Thyroid gland (tissue), 4 donors: Measurements from ENCODE around the gene ASAP2. TPM values are rescaled to one million over a fixed set of nuclear protein-coding genes. Genes with fewer than 3 reads are reported as not detected.

Source experiments
- DNase-seq, 2 donors: peaks; one replicate each; pipeline ENCODE4 v3.0.0-alpha.2; 2019
- H3K27ac ChIP-seq, 3 donors: fragments of 200-600 bp; sonication (generic); 1 replicate in 2 of 3; 2 replicates in 1 of 3; pipeline ENCODE4 v1.5.1; 2016 to 2019; ENCODE audit warnings: mild to moderate bottlenecking in 1 of 3, moderate library complexity in 1 of 3
- H3K27me3 ChIP-seq: fragments of 200-600 bp; sonication (generic); one replicate; pipeline ENCODE4 v1.5.1; 2019
- H3K36me3 ChIP-seq, 2 donors: fragments of 200-600 bp; sonication (generic); one replicate each; pipeline ENCODE4 v1.5.1; 2016 to 2019
- H3K4me1 ChIP-seq, 2 donors: fragments of 200-600 bp; sonication (generic); one replicate each; pipeline ENCODE4 v1.5.1; 2017 to 2019
- H3K4me3 ChIP-seq, 3 donors: fragments of 200-600 bp; sonication (generic); replicated peaks in 1 of 3; 1 replicate in 2 of 3; 2 replicates in 1 of 3; pipeline ENCODE4 v1.5.1; 2016; ENCODE audit warnings: mild to moderate bottlenecking in 1 of 3
- H3K9me3 ChIP-seq: fragments of 200-600 bp; sonication (generic); one replicate; pipeline ENCODE4 v1.5.1; 2017
- CTCF ChIP-seq, 6 experiments: fragments of 200-600 bp in 3 of 6; fragments of 450-650 bp in 3 of 6; sonication (generic) in 3 of 6; IDR thresholded peaks; one replicate each; pipeline ENCODE4 v1.5.1; 2016 to 2019; ENCODE audit warnings: antibody characterized with exemption in 6 of 6, mild to moderate bottlenecking in 2 of 6, inconsistent platforms in 1 of 6, moderate library complexity in 1 of 6
- POLR2A ChIP-seq, 2 donors: fragments of 450-650 bp; IDR thresholded peaks; one replicate each; pipeline ENCODE4 v1.6.1; 2017; ENCODE audit warnings: antibody characterized with exemption in 2 of 2, mild to moderate bottlenecking in 2 of 2, moderate library complexity in 1 of 2
- WGBS, 2 donors: methylation state at CpG; one replicate each; pipeline ENCODE4 v1.1.5; 2017; 5-methylcytosine and 5-hydroxymethylcytosine counted together
- intact Hi-C: fragments of 100-400 bp; cut with DNase I; formaldehyde crosslinking; loops from one replicate; pipeline ENCODE4 v1.15.1; 2023
- total RNA-seq, 4 donors: library from RNA; depleted of rRNA; stranded (reverse); fragments of >200 nt; gene quantifications; one replicate each; pipeline ENCODE4 v1.2.3, GENCODE V29; 2016

ASAP2 gene
- total RNA-seq, 4 donors from 2014 or later, result 40.3 to 55.3 (median 47.3) TPM

DNA sequence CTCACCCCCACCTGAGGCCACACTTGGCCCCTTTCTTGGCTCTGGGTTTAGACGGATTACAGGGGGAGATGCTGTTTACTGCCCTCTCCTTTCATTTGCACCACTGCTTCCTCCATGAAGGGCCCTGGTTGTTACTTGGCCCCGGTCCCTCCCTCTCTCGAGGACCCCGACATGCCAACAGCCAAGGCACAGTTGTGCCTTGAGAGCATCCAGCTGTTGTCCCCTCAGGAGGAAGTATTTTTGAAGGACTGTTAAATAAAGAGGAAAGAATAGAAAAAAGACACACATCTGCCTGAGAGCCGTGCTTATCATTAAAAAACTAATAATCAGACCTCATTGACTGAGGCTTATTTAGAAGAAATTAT lies 172.8 kb downstream of the ASAP2 start:
- no peak for TF ChIP-seq POLR2A (IDR thresholded peaks at IDR 0.05)
- no peak for TF ChIP-seq CTCF (IDR thresholded peaks at IDR 0.05)
- intact Hi-C loops, result no loop called here
- Histone ChIP-seq H3K4me1 (peaks cover 6 to 12% of the 10 kb centered on the region in 2 donors), H3K27me3 (no peaks in the 10 kb centered on the region), H3K9me3 (no peaks in the 10 kb centered on the region), H3K4me3 (no peak overlapping the region), H3K36me3 (peaks cover 6 to 14% of the 10 kb centered on the region in 2 donors), H3K27ac (peak overlapping the region in 1 of 3 donors; percentile 64)
- DNase-seq, result no peak
- 89 to 98% methylated on average over 5 of the region's 5 CpGs for WGBS, 2 donors

- no peaks in the 10 kb centered on the region for H3K9me3 ChIP-seq
- intact Hi-C loops, result no loop called here
- H3K27ac ChIP-seq, result peak overlapping the region; percentile 4 to 37 (median 37)
- H3K36me3 ChIP-seq, result peaks cover 6 to 8% of the 10 kb centered on the region in 2 donors
- TF ChIP-seq CTCF (IDR thresholded peaks at IDR 0.05), result no peak
- TF ChIP-seq POLR2A (IDR thresholded peaks at IDR 0.05), result no peak
- H3K27me3 ChIP-seq, result no peaks in the 10 kb centered on the region
- no peak for DNase-seq
- 83 to 85% methylated on average over 16 to 18 of the region's 18 CpGs for WGBS, 2 donors
- H3K4me3 ChIP-seq, result no peak overlapping the region
- H3K4me1 ChIP-seq, result peaks cover 6 to 15% of the 10 kb centered on the region in 2 donors
Observed at GRCh38 chr2:9380702-9381628, 174.4 kb downstream of the ASAP2 start.

DNA sequence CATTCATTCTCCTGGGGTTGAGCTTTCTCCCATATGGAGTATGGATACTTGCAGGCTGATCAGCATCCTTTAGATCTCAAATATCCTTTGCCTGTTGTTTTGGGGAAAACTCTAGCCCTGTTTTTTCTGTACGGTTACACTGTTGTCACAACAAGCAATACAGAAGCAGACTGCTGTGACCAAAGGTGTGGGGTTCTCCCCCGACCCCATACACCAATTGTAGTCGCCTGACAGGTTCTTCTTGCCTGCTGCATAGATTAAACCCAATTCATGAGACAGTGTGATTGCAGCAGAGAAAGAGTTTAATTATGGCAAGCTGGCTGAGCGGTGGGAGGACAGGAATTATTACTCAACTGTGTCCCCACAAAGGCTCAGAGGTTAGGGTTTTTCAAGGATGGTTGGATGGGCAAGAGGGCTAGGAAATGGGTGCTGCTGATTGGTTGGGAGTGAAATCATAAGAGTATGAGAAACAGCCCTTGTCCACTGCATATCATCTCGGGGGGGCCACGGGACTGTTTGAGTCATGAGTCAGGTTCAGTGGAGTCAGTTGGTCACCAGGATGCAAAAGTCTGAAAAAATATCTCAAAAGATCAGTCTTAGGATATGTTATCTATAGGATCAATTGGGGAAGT lies 176.1 kb downstream of the ASAP2 start:
- Histone ChIP-seq H3K27me3 (no peaks in the 10 kb centered on the region), H3K36me3 (peaks cover 0 to 6% of the 10 kb centered on the region in 2 donors), H3K4me1 (peaks cover 5 to 18% of the 10 kb centered on the region in 2 donors), H3K9me3 (no peaks in the 10 kb centered on the region), H3K27ac (no peak overlapping the region), H3K4me3 (no peak overlapping the region)
- no peak for TF ChIP-seq CTCF (IDR thresholded peaks at IDR 0.05)
- 88 to 89% methylated on average over 6 of the region's 6 CpGs for WGBS, 2 donors
- no peak for DNase-seq
- intact Hi-C loops, result no loop called here

DNA sequence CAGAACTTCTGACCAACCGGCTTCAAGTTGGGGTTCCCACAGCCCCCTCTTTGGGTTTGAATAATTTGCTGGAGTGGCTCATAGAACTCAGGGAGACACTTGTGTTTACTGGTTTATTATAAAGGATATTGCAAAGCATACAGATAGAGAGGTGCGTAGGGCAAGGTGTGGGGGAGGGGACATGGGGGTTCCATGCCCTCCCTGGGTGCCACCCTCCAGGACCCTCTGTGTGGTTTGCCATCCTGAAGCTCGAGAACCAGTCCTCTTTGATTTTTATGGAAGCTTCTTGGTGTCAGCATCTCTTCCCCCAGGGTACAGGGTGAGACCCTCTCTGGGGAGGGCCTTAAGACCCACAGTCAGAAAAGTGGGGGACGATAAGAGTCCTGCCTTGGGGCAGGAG lies 177.9 kb downstream of the ASAP2 start:
- peaks cover 0 to 18% of the 10 kb centered on the region in 2 donors for H3K4me1 ChIP-seq
- no peaks in the 10 kb centered on the region for H3K9me3 ChIP-seq
- peaks cover 15 to 21% of the 10 kb centered on the region in 2 donors for H3K36me3 ChIP-seq
- WGBS, 2 donors, result 93 to 99% methylated on average over 4 of the region's 4 CpGs
- H3K4me3 ChIP-seq, result no peak overlapping the region
- intact Hi-C loops, result no loop called here
- DNase-seq, result no peak
- TF ChIP-seq POLR2A (IDR thresholded peaks at IDR 0.05) (no peak), CTCF (IDR thresholded peaks at IDR 0.05) (no peak)
- H3K27me3 ChIP-seq, result no peaks in the 10 kb centered on the region
- no peak overlapping the region for H3K27ac ChIP-seq

DNA sequence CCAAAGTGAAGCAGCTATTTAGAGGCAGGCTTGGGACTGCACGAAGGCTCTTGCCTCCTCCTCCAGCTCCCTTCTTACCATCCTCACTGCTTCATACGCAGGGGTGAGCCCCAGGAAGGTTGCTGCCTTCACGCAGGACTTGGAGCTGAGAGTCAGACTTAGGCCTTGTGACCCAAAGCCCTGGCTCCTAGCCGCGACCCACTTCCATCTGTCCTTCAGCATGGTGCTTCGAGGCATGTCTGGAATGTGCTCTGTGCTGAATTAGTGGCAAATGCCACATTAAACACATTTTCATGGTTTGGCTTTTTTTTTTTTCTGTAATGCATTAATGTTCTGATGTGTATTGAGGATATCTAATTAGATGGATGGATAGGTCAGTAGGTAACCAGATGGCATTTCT lies 179.2 kb downstream of the ASAP2 start:
- Histone ChIP-seq H3K4me1 (peaks cover 0 to 11% of the 10 kb centered on the region in 2 donors), H3K9me3 (no peaks in the 10 kb centered on the region), H3K4me3 (no peak overlapping the region), H3K27ac (peak overlapping the region in 1 of 3 donors; percentile 36), H3K27me3 (no peaks in the 10 kb centered on the region), H3K36me3 (peaks cover 16 to 27% of the 10 kb centered on the region in 2 donors)
- WGBS, 2 donors, result 80 to 92% methylated on average over 6 of the region's 6 CpGs
- intact Hi-C loops, result no loop called here
- TF ChIP-seq POLR2A (IDR thresholded peaks at IDR 0.05) (no peak), CTCF (IDR thresholded peaks at IDR 0.05) (no peak)
- DNase-seq, result peak in 1 of 2 donors; percentile 42
